ENCODE data around the gene DHRS9.

The DHRS9 gene

GRCh38 chr2:169136885-169137534, 67.6 kb downstream of the DHRS9 start:
- no peak for DNase-seq

GRCh38 chr2:169137924-169138323, 68.6 kb downstream of the DHRS9 start:
- no peak for DNase-seq

- no peak for DNase-seq
These were observed 69.8 kb downstream of the DHRS9 start for GRCh38 chr2:169139145-169139544.

GRCh38 chr2:169139993-169140767, 70.8 kb downstream of the DHRS9 start:
- DNase-seq: no peak

- DNase-seq: peak; percentile 34
These were observed 72.5 kb downstream of the DHRS9 start for GRCh38 chr2:169141713-169142352.

GRCh38 chr2:169143998-169144397, 74.6 kb downstream of the DHRS9 start:
- DNase-seq: no peak

Measured in femur (tissue), 1 donor.